GM19395 (cell line): ENCODE data around the gene GLIS1.

Source experiments
- ATAC-seq: cut with Tn5 transposase; IDR thresholded peaks from one replicate; pipeline ENCODE4 v1.9.1; 2021; ENCODE audit warnings: mild to moderate bottlenecking, moderate library complexity; ENCODE audit not compliant: unreplicated experiment

The GLIS1 gene

GRCh38 chr1:53458634-53459033 is 280.3 kb downstream of the GLIS1 start:
- no peak for ATAC-seq
